GM12878 (cell line): ENCODE measurements around the gene ITSN1.

ENCODE experiments used
- CHD1 ChIP-seq: IDR thresholded peaks from 2 replicates; pipeline ENCODE4 v1.6.1; 2012; ENCODE audit warnings: low read depth, low read length, improper control_type of control experiment
- CTCF ChIP-seq, 3 experiments: IDR thresholded peaks in 2 of 3; conservative IDR thresholded peaks in 1 of 3; 2 replicates each; pipeline ENCODE4 v1.5.1; 2011; ENCODE audit warnings: low read depth in 3 of 3, low read length in 3 of 3, mild to moderate bottlenecking in 3 of 3, control low read depth in 2 of 3, moderate library complexity in 2 of 3, inconsistent platforms in 1 of 3, mixed read lengths in 1 of 3; ENCODE audit not compliant: control insufficient read depth in 2 of 3, insufficient read depth in 1 of 3; ENCODE audit errors: extremely low read depth in 1 of 3
- EP300 ChIP-seq, 2 experiments: fragments of 150-350 bp in 1 of 2; IDR thresholded peaks; 2 replicates each; pipeline ENCODE4 v1.6.1; 2011 to 2012; ENCODE audit warnings: low read depth in 2 of 2, low read length in 2 of 2, borderline replicate concordance in 1 of 2, improper control_type of control experiment in 1 of 2, inconsistent platforms in 1 of 2; ENCODE audit not compliant: control insufficient read depth in 1 of 2
- GABPA ChIP-seq: IDR thresholded peaks from 2 replicates; pipeline ENCODE4 v1.6.1; 2014; ENCODE audit warnings: antibody characterized with exemption, low read depth, mild to moderate bottlenecking, inconsistent platforms
- NRF1 ChIP-seq: conservative IDR thresholded peaks from 2 replicates; pipeline ENCODE4 v1.6.1; 2011; ENCODE audit warnings: mild to moderate bottlenecking, low read depth, low read length, improper control_type of control experiment
- ZBTB40 ChIP-seq: fragments of 450-650 bp; IDR thresholded peaks from 2 replicates; pipeline ENCODE4 v1.6.1; 2016; ENCODE audit warnings: mild to moderate bottlenecking, moderate library complexity, borderline replicate concordance
- ZNF217 ChIP-seq: fragments of 450-650 bp; IDR thresholded peaks from 2 replicates; pipeline ENCODE4 v1.6.1; 2017; ENCODE audit warnings: antibody characterized with exemption, mild to moderate bottlenecking
- TF ChIP-seq, protein P1 (sequence below): IDR thresholded peaks from 2 replicates; pipeline ENCODE4 v1.6.1; 2012; ENCODE audit warnings: low read depth, low read length, improper control_type of control experiment

DNA sequence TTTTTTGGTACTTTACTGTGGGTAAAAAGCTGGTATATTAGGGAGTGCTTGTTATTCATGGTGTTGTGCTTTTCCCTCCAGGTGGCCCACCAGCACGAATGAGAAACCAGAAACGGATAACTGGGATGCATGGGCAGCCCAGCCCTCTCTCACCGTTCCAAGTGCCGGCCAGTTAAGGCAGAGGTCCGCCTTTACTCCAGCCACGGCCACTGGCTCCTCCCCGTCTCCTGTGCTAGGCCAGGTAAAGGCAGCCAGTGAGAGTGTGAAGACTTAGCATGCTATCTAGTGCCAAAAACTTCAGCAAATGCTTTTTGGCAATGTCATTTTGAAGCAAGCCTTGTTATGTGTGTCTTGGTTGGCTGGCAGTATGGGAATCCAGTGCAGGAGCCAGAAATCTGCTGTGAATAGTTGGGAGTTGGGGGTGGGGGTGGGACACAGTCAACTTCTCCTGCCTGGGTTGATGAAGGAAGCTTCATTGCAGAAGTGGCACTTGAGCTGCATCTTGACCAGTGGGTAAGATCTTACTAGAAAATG lies 171.6 kb downstream of the ITSN1 start:
- no peak for TF ChIP-seq CTCF (IDR thresholded peaks at IDR 0.05 in 2 of 3, conservative IDR thresholded peaks at IDR 0.05 in 1 of 3; ENCODE audit: control insufficient read depth in 2 of 3, extremely low read depth in 1 of 3, insufficient read depth in 1 of 3, low read depth in 3 of 3, low read length in 3 of 3)
- TF ChIP-seq EP300 (IDR thresholded peaks at IDR 0.05; ENCODE audit: borderline replicate concordance in 1 of 2, control insufficient read depth in 1 of 2, low read depth in 2 of 2, low read length in 2 of 2): no peak
- no peak for TF ChIP-seq ZNF217
- no peak for TF ChIP-seq CHD1
- TF ChIP-seq, protein P1, sequence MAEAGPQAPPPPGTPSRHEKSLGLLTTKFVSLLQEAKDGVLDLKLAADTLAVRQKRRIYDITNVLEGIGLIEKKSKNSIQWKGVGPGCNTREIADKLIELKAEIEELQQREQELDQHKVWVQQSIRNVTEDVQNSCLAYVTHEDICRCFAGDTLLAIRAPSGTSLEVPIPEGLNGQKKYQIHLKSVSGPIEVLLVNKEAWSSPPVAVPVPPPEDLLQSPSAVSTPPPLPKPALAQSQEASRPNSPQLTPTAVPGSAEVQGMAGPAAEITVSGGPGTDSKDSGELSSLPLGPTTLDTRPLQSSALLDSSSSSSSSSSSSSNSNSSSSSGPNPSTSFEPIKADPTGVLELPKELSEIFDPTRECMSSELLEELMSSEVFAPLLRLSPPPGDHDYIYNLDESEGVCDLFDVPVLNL: no peak
- TF ChIP-seq NRF1: no peak
- no peak for TF ChIP-seq GABPA
- no peak for TF ChIP-seq ZBTB40
